ENCODE results near the gene BPIFB6.

The BPIFB6 gene

DNA sequence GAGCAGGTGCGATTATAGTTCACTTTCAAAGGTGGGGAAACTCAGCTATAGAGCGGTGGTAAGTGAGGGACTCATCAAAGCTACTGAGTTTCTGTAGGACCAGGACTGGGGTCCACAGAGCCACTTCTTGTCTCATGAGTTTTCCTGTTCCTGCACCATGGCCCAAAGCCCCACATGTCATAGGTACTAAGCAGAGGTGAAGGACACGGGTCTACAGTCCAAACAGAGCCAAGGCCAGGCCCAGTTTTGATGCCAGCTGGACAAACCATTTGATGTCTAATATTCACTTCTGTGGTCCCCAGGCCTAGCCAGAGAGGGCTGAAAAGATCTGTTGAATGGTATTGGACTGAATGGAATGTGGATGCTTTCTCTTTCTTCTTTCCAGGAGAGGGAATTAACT lies 11.0 kb downstream of the BPIFB6 start:
- Histone ChIP-seq H3K4me3 (ENCODE audit: low read depth, low read length) (no peak overlapping the region), H3K4me1 (ENCODE audit: control insufficient read depth, insufficient read depth, low read length) (no peaks in the 10 kb centered on the region), H3K27ac (ENCODE audit: extremely low read depth, low read depth, low read length) (no peak overlapping the region), H3K36me3 (ENCODE audit: control insufficient read depth in 2 of 2, insufficient read depth in 1 of 2, low read length in 2 of 2) (no peaks in the 10 kb centered on the region), H3K9me3 (ENCODE audit: control insufficient read depth, insufficient read depth, low read depth, low read length) (no peaks in the 10 kb centered on the region)
- TF ChIP-seq ZNF324 (tag by site-specific recombination; IDR thresholded peaks at IDR 0.05) (no peak), ZNF211 (tag by site-specific recombination; IDR thresholded peaks at IDR 0.05; ENCODE audit: low read depth) (no peak), ZNF112 (tag by site-specific recombination; IDR thresholded peaks at IDR 0.05) (no peak), ZNF529 (tag by site-specific recombination; IDR thresholded peaks at IDR 0.05; ENCODE audit: insufficient replicate concordance) (no peak), SALL2 (tag by site-specific recombination; IDR thresholded peaks at IDR 0.05; ENCODE audit: borderline replicate concordance) (no peak), OVOL3 (tag by site-specific recombination; IDR thresholded peaks at IDR 0.05) (no peak), ZSCAN16 (tag by site-specific recombination; IDR thresholded peaks at IDR 0.05) (no peak)
- TF ChIP-seq, protein P1, sequence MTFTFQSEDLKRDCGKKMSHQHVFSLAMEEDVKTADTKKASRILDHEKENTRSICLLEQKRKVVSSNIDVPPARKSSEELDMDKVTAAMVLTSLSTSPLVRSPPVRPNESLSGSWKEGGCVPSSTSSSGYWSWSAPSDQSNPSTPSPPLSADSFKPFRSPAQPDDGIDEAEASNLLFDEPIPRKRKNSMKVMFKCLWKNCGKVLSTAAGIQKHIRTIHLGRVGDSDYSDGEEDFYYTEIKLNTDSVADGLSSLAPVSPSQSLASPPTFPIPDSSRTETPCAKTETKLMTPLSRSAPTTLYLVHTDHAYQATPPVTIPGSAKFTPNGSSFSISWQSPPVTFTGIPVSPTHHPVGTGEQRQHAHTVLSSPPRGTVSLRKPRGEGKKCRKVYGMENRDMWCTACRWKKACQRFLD (tag by site-specific recombination; IDR thresholded peaks at IDR 0.05): no peak
- ChIA-PET CTCF (interaction anchor here (0.5 to 1.2 kb wide), 4 partner anchors 13 to 250 kb away, joined by 3 to 4 read pairs (median 3); no protein-coding TSS in a partner anchor), POLR2A (no interaction called here)

DNA sequence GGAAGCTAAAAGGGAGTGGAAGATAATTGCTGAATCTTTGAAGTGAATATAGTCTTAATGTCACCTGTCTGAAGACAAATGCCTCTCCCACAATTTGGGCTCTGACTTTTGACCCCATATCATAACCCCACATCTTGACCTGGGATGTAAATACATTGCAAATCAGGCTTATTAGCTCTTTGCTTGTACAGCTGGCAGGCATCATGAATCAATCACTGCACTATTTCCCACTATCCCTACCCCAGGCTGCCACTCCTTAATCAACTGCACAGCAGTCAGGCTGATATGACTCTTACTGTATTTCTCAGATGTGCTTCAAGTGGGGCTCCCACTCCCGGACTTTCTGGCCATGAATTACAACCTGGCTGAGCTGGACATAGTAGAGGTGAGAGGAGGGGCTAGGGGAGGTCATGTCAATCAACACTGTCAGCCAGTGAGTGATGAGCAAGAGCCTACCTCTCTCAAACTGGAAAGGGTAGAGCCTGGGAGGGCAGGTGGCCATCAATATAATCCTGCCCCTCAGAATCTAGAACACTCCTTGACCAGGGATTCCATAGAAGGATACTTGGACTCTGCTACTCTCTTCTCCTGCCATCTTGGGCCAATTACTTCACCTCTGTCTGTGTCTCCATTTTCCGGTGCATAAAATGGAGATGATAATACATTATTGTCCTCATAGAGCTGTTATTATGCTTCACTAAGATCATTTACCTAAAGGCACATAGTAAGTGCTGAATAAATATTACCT lies 11.7 kb downstream of the BPIFB6 start:
- ChIA-PET POLR2A (no interaction called here), CTCF (interaction anchor here (0.5 to 0.7 kb wide), 2 partner anchors 37 to 141 kb away, joined by 3 read pairs; no protein-coding TSS in a partner anchor)
- H3K4me1 ChIP-seq (ENCODE audit: control insufficient read depth, insufficient read depth, low read length): no peaks in the 10 kb centered on the region
- no peak overlapping the region for H3K27ac ChIP-seq (ENCODE audit: extremely low read depth, low read depth, low read length)
- TF ChIP-seq OSR2 (tag by site-specific recombination; IDR thresholded peaks at IDR 0.05) (no peak), ZBTB17 (tag by site-specific recombination; IDR thresholded peaks at IDR 0.05) (peak; percentile 58)
- H3K4me3 ChIP-seq (ENCODE audit: low read depth, low read length): no peak overlapping the region
- H3K36me3 ChIP-seq (ENCODE audit: control insufficient read depth in 2 of 2, insufficient read depth in 1 of 2, low read length in 2 of 2): no peaks in the 10 kb centered on the region
- H3K9me3 ChIP-seq (ENCODE audit: control insufficient read depth, insufficient read depth, low read depth, low read length): no peaks in the 10 kb centered on the region

DNA sequence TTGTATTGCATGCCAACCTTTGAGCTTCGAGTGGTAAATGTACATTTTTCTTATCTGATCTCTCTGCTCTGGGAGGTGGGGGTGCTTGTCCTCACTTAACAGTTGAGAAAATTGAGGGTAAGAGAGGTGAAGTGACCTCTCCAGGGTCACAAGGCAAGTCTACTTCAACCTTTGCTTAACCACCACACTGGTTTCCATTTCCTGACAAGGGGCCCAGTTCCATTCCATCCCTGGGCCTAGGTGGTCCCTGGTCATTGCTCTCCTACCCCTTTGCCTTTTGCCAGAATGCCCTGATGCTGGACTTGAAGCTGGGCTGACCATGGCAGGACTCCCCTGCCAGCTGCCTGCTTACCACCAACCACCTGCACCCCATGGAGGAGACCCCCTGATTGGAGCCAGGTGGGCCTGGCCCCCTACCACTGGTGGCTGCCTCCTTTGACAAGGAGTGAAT lies 12.3 kb downstream of the BPIFB6 start:
- TF ChIP-seq ZNF530 (tag by site-specific recombination; IDR thresholded peaks at IDR 0.05; ENCODE audit: low read depth): no peak
- no peak for TF ChIP-seq ZNF707 (tag by site-specific recombination; IDR thresholded peaks at IDR 0.05)
- TF ChIP-seq HOXA7 (CRISPR knock-in tag; IDR thresholded peaks at IDR 0.05; ENCODE audit: borderline replicate concordance): no peak
- TF ChIP-seq, protein P2, sequence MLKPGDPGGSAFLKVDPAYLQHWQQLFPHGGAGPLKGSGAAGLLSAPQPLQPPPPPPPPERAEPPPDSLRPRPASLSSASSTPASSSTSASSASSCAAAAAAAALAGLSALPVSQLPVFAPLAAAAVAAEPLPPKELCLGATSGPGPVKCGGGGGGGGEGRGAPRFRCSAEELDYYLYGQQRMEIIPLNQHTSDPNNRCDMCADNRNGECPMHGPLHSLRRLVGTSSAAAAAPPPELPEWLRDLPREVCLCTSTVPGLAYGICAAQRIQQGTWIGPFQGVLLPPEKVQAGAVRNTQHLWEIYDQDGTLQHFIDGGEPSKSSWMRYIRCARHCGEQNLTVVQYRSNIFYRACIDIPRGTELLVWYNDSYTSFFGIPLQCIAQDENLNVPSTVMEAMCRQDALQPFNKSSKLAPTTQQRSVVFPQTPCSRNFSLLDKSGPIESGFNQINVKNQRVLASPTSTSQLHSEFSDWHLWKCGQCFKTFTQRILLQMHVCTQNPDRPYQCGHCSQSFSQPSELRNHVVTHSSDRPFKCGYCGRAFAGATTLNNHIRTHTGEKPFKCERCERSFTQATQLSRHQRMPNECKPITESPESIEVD (tag by site-specific recombination; IDR thresholded peaks at IDR 0.05): no peak
- TF ChIP-seq, protein P3, sequence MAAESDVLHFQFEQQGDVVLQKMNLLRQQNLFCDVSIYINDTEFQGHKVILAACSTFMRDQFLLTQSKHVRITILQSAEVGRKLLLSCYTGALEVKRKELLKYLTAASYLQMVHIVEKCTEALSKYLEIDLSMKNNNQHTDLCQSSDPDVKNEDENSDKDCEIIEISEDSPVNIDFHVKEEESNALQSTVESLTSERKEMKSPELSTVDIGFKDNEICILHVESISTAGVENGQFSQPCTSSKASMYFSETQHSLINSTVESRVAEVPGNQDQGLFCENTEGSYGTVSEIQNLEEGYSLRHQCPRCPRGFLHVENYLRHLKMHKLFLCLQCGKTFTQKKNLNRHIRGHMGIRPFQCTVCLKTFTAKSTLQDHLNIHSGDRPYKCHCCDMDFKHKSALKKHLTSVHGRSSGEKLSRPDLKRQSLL (tag by site-specific recombination; IDR thresholded peaks at IDR 0.05): no peak
- no peak for TF ChIP-seq PRDM1 (tag by site-specific recombination; IDR thresholded peaks at IDR 0.05)
- TF ChIP-seq, protein P4, sequence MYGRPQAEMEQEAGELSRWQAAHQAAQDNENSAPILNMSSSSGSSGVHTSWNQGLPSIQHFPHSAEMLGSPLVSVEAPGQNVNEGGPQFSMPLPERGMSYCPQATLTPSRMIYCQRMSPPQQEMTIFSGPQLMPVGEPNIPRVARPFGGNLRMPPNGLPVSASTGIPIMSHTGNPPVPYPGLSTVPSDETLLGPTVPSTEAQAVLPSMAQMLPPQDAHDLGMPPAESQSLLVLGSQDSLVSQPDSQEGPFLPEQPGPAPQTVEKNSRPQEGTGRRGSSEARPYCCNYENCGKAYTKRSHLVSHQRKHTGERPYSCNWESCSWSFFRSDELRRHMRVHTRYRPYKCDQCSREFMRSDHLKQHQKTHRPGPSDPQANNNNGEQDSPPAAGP (tag by site-specific recombination; IDR thresholded peaks at IDR 0.05): no peak
- POLR2A ChIA-PET: no interaction called here
- H3K4me1 ChIP-seq (ENCODE audit: control insufficient read depth, insufficient read depth, low read length): no peaks in the 10 kb centered on the region
- no peaks in the 10 kb centered on the region for H3K9me3 ChIP-seq (ENCODE audit: control insufficient read depth, insufficient read depth, low read depth, low read length)
- no peak overlapping the region for H3K4me3 ChIP-seq (ENCODE audit: low read depth, low read length)
- H3K27ac ChIP-seq (ENCODE audit: extremely low read depth, low read depth, low read length): no peak overlapping the region
- CTCF ChIA-PET: interaction anchor here (0.6 to 0.7 kb wide), 2 partner anchors 13 to 142 kb away, joined by 3 to 5 read pairs; no protein-coding TSS in a partner anchor
- H3K36me3 ChIP-seq (ENCODE audit: control insufficient read depth in 2 of 2, insufficient read depth in 1 of 2, low read length in 2 of 2): no peaks in the 10 kb centered on the region
